Ramos (cell line): ENCODE measurements around the gene GPR137B.
"Not testable (repeated sequence)": the region's sequence is repeated elsewhere in the genome, so short reads cannot be mapped to it uniquely, and the experiment has no call there.

Experiments used
- in situ Hi-C: fragments of 300-500 bp; cut with MboI; formaldehyde crosslinking; loops from one replicate; pipeline ENCODE4 v1.14.3; 2022; ENCODE audit warnings: low sequenced_read_pairs; ENCODE audit not compliant: unreplicated experiment

GPR137B gene, protein sequence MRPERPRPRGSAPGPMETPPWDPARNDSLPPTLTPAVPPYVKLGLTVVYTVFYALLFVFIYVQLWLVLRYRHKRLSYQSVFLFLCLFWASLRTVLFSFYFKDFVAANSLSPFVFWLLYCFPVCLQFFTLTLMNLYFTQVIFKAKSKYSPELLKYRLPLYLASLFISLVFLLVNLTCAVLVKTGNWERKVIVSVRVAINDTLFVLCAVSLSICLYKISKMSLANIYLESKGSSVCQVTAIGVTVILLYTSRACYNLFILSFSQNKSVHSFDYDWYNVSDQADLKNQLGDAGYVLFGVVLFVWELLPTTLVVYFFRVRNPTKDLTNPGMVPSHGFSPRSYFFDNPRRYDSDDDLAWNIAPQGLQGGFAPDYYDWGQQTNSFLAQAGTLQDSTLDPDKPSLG

GRCh38 chr1:236142253-236143103 lies at the start of gene GPR137B:
Gene GPR137B, plus strand, starts transcription at chr1:236142539. Its CDS starts 84 bp downstream, at chr1:236142623.
- in situ Hi-C loops, result no loop called here

DNA sequence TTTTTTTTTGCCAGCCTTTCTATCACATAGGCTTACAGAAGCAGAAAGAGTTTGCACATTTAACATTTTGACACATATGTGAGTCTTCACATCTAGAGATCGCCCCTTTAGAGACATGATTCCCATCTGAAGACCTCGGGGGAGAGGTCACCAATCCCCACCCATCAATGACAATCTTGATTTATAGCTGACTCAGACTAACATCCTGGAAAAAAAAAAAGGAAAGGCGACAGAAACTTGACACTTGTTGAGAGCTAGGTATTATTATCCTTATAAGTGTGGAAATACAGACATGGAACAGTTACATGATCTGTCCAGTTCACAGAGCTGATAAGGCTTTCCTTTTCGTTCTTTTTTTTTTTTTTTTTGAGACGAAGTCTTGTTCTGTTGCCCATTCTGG lies 49.4 kb upstream of the GPR137B start:
- in situ Hi-C loops, result no loop called here

- in situ Hi-C loops, result no loop called here
Measured at GRCh38 chr1:236095705-236096520, 46.4 kb upstream of the GPR137B start.

DNA sequence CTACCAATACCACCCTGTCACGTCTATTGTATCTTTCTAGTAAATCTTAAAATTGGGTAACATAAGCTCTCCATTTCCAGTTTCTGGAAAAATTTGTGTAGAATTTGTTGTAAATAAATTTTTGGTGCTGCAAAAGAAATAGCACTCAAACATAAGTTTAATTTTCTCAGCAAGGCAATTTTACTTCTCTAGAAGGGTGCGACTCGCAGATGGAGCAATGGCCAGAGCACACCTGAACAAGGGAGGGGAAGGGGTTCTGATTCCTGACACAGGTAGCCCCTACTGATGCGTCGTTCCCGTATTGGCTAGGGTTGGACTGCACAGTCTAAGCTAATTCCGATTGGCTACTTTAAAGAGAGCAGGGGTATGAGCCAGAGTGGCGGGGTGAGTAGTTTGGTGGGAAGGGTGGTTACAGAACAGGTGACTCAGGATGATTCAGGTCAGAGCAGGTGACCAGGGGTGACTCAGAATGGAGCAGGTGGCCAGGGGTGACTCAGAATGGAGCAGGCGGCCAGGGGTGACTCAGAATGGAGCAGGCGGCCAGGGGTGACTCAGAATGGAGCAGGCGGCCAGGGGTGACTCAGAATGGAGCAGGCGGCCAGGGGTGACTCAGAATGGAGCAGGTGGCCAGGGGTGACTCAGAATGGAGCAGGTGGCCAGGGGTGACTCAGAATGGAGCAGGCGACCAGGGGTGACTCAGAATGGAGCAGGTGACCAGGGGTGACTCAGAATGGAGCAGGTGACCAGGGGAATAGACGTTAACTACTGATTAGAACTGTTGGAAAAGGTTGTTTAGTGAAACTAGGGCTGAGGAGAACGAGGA lies 45.5 kb upstream of the GPR137B start:
- in situ Hi-C loops, result not testable (repeated sequence)

DNA sequence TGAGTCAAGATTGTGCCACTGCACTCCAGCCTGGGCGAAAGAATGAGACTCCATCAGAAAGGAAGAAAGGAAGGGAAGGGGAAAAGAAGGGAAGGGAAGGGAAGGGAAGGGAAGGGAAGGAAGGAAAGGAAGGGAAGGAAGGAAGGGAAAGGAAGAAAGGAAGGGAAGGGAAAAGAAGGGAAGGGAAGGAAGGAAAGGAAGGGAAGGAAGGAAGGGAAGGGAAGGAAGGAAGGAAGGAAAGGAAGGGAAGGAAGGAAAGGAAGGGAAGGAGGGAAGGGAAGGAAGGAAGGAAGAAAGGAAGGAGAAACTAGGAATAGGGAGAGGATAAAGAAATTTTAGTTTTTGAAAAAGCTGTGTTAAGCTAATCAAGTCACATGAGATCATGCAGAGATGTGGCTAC lies 44.1 kb upstream of the GPR137B start:
- in situ Hi-C loops, result no loop called here

GRCh38 chr1:236099355-236099974 lies 42.9 kb upstream of the GPR137B start:
- in situ Hi-C loops, result no loop called here

- in situ Hi-C loops, result no loop called here
Measured at GRCh38 chr1:236100799-236101198, 41.5 kb upstream of the GPR137B start.

- in situ Hi-C loops, result no loop called here
Measured at GRCh38 chr1:236101233-236102200, 40.8 kb upstream of the GPR137B start.

DNA sequence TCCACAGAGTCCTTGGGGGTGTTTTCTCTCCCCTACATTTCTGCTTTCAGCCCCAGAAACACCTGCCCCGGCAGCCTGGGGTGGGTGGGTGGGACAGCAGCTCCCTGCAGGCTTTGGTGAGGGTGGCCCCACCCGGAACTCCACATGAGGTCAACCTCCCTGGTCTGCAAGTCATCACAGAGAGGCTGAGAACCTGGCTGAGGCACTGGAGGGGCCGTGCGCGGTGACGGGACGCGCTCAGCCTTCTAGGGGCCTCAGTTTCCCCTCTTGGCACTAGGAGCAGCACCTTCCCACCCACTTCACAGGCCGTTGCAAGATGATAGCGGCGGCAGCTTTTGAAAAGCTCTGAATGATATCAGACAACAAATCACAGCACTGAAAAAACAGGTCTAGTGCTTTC lies 39.7 kb upstream of the GPR137B start:
- in situ Hi-C loops, result no loop called here

DNA sequence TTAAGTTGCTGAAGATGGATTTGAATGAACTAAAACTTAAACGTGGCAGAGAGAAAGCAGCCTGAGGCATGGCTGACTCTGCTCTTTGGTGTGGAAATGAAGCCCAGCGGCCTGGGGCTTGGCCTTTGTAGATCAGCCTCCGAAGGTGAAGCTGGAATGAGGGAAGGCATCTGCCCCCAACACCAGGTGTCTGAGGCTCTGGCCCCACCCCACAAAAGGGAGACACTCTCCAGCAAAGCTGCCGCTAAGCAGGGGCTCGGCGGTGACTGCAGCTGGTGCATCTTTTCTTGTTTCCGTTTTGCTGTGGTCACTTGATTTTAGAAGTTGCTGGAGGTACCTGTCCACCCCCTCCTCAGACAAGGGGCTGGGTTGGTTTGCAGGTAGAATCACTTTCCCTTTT lies 39.3 kb upstream of the GPR137B start:
- in situ Hi-C loops, result no loop called here

DNA sequence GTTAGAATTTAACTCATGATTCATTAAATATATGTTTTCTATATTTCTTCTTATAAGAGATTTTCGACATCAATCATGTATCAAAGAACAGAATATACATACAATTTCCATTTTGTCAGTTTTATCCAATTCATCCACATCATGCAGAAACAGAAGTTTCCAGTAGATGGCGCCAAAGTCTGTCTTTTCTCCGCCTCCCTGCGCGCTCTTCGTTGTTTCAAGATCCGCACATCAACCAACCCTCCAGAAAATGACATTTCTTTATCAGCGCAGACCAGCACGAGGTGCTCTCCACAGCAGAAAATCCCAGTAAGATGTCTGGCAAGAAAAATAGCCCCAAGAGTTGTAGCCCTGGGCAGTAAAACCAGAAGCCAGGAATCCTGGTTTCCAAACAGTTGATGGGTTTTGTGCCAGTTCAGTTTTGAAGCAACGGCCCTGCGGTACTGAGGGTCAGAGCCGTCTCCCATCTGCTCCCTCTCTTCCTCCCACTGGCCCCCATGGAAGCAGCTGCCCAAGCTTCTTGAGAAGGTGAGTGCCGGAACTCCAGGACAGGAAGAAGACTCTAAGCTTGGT lies 38.6 kb upstream of the GPR137B start:
- in situ Hi-C loops, result no loop called here

GRCh38 chr1:236107121-236107907 lies 35.0 kb upstream of the GPR137B start:
- in situ Hi-C loops, result loop anchor here (5.0 kb wide), 1 partner anchor 195 kb away; no protein-coding TSS in a partner anchor

DNA sequence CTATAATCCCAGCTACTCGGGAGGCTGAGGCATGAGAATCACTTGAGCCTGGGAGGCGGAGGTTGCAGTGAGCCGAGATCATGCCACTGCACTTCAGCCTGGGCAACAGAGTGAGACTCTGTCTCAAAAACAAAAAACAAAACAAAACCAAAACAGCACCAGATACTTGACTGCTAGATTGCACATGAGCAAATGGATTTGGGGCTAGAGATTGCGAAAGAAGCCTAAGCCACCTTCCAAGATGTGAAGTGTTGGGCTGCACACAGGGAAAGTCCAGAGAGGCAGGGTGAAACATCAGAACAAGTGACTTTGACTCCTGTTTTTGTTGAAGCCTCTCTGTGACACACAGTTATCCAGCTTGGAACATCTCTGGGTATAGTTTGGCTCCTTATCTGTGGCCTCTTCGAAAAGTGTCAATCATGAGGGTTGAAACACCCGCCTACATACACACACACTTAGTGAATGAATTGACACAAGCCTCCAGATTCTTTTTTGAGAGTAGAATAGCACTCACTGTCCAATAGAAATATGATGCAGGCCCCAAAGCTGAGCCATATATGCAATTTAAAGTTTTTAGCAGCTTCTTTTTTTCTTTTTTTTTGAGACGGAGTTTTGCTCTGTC lies 34.2 kb upstream of the GPR137B start:
- in situ Hi-C loops, result loop anchor here (5.0 kb wide), 1 partner anchor 194 kb away; no protein-coding TSS in a partner anchor

GRCh38 chr1:236110137-236110536 lies 32.2 kb upstream of the GPR137B start:
- in situ Hi-C loops, result loop anchor here (5.0 kb wide), 1 partner anchor 372 kb away; no protein-coding TSS in a partner anchor

GRCh38 chr1:236111527-236112331 lies 30.6 kb upstream of the GPR137B start:
- in situ Hi-C loops, result loop anchor here (5.0 kb wide), 1 partner anchor 371 kb away; no protein-coding TSS in a partner anchor

- in situ Hi-C loops, result loop anchor here (5.0 kb wide), 1 partner anchor 370 kb away; no protein-coding TSS in a partner anchor
Measured at GRCh38 chr1:236112332-236112627, 30.1 kb upstream of the GPR137B start.
